Caco-2 (cell line): ENCODE data around the gene TSR3. TPM values are rescaled to one million over a fixed set of nuclear protein-coding genes. Genes with fewer than 3 reads are reported as not detected.

Experiments
- BruUV-seq: library from RNA; stranded (reverse); fragments of 400-500 nt; replicated peaks from 2 replicates; lab custom pipeline; 2021; lab: Mats Ljungman, UMichigan
- CTCF ChIA-PET: fragments of 300-600 bp; sonication (Branson Sonifier 250); formaldehyde crosslinking; loops from one replicate; lab custom pipeline; 2022; ENCODE audit warnings: antibody characterized with exemption; lab: Charles Lee
- POLR2A ChIA-PET: fragments of 300-600 bp; sonication (Branson Sonifier 250); formaldehyde crosslinking; loops from one replicate; lab custom pipeline; 2022; ENCODE audit warnings: antibody characterized with exemption; lab: Charles Lee
- DNase-seq, 2 experiments: peaks; one replicate each; pipeline versions ENCODE4 v3.0.0 to v3.0.0-alpha.2; 2020 to 2022
- H3K27me3 ChIP-seq: replicated peaks from 2 replicates; pipeline ENCODE4 v1.6.0; 2011; ENCODE audit warnings: low read length; ENCODE audit not compliant: control insufficient read depth, insufficient read depth
- H3K36me3 ChIP-seq: 2 replicates; pipeline ENCODE4 v1.5.1; 2011; ENCODE audit warnings: low read length; ENCODE audit not compliant: control insufficient read depth, insufficient read depth
- H3K4me1 ChIP-seq: fragments of 250-450 bp; sonication (Bioruptor Pico); 2 replicates; pipeline ENCODE4 v1.5.1; 2020; ENCODE audit warnings: mild to moderate bottlenecking
- H3K4me3 ChIP-seq: 2 replicates; pipeline ENCODE4 v1.5.1; 2011; ENCODE audit warnings: low read depth, mild to moderate bottlenecking, control low read depth, low read length
- H3K9me3 ChIP-seq: fragments of 250-450 bp; sonication (Bioruptor Pico); 2 replicates; pipeline ENCODE4 v1.5.1; 2020; ENCODE audit warnings: mild to moderate bottlenecking, moderate library complexity
- H3K27ac Mint-ChIP-seq: one replicate; pipeline ENCODE4 v1.8.0; 2022; ENCODE audit warnings: mixed read lengths; ENCODE audit not compliant: unreplicated experiment
- H3K27me3 Mint-ChIP-seq: one replicate; pipeline ENCODE4 v1.8.0; 2022; ENCODE audit warnings: mixed read lengths; ENCODE audit not compliant: insufficient read depth, unreplicated experiment
- H3K36me3 Mint-ChIP-seq: one replicate; pipeline ENCODE4 v1.8.0; 2022; ENCODE audit warnings: mild to moderate bottlenecking, mixed read lengths; ENCODE audit not compliant: insufficient read depth, unreplicated experiment
- H3K4me1 Mint-ChIP-seq: one replicate; pipeline ENCODE4 v1.8.0; 2022; ENCODE audit warnings: low read depth, mixed read lengths; ENCODE audit not compliant: unreplicated experiment
- H3K4me3 Mint-ChIP-seq: one replicate; pipeline ENCODE4 v1.8.0; 2022; ENCODE audit warnings: mild to moderate bottlenecking, moderate library complexity, mixed read lengths; ENCODE audit not compliant: unreplicated experiment
- H3K9me3 Mint-ChIP-seq: one replicate; pipeline ENCODE4 v1.8.0; 2022; ENCODE audit warnings: mixed read lengths; ENCODE audit not compliant: unreplicated experiment
- intact Hi-C: fragments of 100-400 bp; cut with micrococcal nuclease; formaldehyde crosslinking; loops from one replicate; pipeline ENCODE4 v1.10.0; 2022; ENCODE audit not compliant: unreplicated experiment
- total RNA-seq: library from RNA; stranded (reverse); gene quantifications from 2 replicates; pipeline ENCODE4 v1.2.3, GENCODE V29; 2022
- TF ChIP-seq, protein P1 (sequence below), 2 experiments: fragments of 200-600 bp in 1 of 2; IDR thresholded peaks; 1 replicate in 1 of 2; 2 replicates in 1 of 2; pipeline versions ENCODE4 v1.5.1 to v1.8.0; 2011 to 2022; ENCODE audit warnings: antibody characterized with exemption in 1 of 2, control low read depth in 1 of 2, inconsistent platforms in 1 of 2, low read depth in 1 of 2, low read length in 1 of 2, mild to moderate bottlenecking in 1 of 2, moderate library complexity in 1 of 2; ENCODE audit not compliant: insufficient read depth in 1 of 2, severe bottlenecking in 1 of 2, unreplicated experiment in 1 of 2

Gene TSR3
- total RNA-seq, 1 experiment from 2014 or later = 48.6 TPM

DNA sequence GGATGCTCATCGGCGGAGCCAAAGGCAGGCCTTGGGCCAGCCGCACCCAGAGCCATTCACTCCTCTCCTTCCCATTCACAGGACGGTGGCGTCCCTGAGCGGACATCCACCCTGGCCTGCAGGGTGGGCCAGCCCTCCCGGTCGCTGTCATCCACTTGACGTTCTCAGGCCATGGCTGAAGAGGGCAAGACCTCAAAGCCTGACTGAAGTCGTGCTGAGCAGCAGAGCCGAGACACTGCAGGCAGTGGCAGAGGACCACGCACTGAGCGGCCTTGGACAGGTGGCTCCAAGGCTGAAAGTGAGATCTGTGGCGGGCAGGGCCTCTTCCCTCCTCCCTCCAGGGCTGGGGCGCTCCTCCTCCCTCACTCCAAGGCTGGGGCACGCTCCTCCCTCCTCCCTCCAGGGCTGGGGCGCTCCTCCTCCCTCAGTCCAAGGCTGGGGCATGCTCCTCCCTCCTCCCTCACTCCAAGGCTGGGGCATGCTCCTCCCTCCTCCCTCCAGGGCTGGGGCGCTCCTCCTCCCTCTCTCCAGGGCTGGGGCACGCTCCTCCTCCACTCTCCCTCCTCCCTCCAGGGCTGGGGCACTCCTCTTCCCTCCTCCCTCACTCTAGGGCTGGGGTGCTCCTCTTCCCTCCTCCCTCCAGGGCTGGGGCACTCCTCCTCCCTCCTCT is 24.2 kb upstream of the TSR3 start:
- no peak for DNase-seq

GRCh38 chr16:1375298-1375640 is 23.6 kb upstream of the TSR3 start:
- ChIA-PET POLR2A (no interaction called here), CTCF (no interaction called here)
- intact Hi-C loops = no loop called here
- H3K27me3 Mint-ChIP-seq = no peaks in the 10 kb centered on the region
- BruUV-seq = no TSS peak
- no peaks in the 10 kb centered on the region for H3K4me1 Mint-ChIP-seq
- no peaks in the 10 kb centered on the region for H3K9me3 ChIP-seq
- H3K4me3 Mint-ChIP-seq = no peak overlapping the region
- no peaks in the 10 kb centered on the region for H3K36me3 ChIP-seq
- no peak for DNase-seq
- TF ChIP-seq, protein P1, sequence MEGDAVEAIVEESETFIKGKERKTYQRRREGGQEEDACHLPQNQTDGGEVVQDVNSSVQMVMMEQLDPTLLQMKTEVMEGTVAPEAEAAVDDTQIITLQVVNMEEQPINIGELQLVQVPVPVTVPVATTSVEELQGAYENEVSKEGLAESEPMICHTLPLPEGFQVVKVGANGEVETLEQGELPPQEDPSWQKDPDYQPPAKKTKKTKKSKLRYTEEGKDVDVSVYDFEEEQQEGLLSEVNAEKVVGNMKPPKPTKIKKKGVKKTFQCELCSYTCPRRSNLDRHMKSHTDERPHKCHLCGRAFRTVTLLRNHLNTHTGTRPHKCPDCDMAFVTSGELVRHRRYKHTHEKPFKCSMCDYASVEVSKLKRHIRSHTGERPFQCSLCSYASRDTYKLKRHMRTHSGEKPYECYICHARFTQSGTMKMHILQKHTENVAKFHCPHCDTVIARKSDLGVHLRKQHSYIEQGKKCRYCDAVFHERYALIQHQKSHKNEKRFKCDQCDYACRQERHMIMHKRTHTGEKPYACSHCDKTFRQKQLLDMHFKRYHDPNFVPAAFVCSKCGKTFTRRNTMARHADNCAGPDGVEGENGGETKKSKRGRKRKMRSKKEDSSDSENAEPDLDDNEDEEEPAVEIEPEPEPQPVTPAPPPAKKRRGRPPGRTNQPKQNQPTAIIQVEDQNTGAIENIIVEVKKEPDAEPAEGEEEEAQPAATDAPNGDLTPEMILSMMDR (IDR thresholded peaks at IDR 0.05; ENCODE audit: insufficient read depth in 1 of 2, low read depth in 1 of 2, low read length in 1 of 2, severe bottlenecking in 1 of 2, unreplicated experiment in 1 of 2) = no peak
- no peaks in the 10 kb centered on the region for H3K27me3 ChIP-seq
- no peak overlapping the region for H3K4me3 ChIP-seq
- H3K4me1 ChIP-seq = peaks cover 12% of the 10 kb centered on the region; the same call in 1 of the 2 replicates
- no peak overlapping the region for H3K27ac Mint-ChIP-seq
- H3K36me3 Mint-ChIP-seq = peaks cover 53% of the 10 kb centered on the region
- H3K9me3 Mint-ChIP-seq = no peaks in the 10 kb centered on the region

More for the DNA sequence above, 24.2 kb upstream of the TSR3 start:
- peaks cover 12% of the 10 kb centered on the region; the same call in 1 of the 2 replicates for H3K4me1 ChIP-seq
- Mint-ChIP-seq H3K27me3 (no peaks in the 10 kb centered on the region), H3K9me3 (no peaks in the 10 kb centered on the region), H3K4me3 (no peak overlapping the region), H3K4me1 (no peaks in the 10 kb centered on the region), H3K36me3 (peaks cover 47% of the 10 kb centered on the region), H3K27ac (no peak overlapping the region)
- POLR2A ChIA-PET = no interaction called here
- H3K27me3 ChIP-seq = no peaks in the 10 kb centered on the region
- no peaks in the 10 kb centered on the region for H3K36me3 ChIP-seq
- CTCF ChIA-PET = no interaction called here
- H3K4me3 ChIP-seq = no peak overlapping the region
- BruUV-seq = no TSS peak
- H3K9me3 ChIP-seq = no peaks in the 10 kb centered on the region
- TF ChIP-seq, protein P1 (IDR thresholded peaks at IDR 0.05; ENCODE audit: insufficient read depth in 1 of 2, low read depth in 1 of 2, low read length in 1 of 2, severe bottlenecking in 1 of 2, unreplicated experiment in 1 of 2) = no peak
- intact Hi-C loops = no loop called here

DNA sequence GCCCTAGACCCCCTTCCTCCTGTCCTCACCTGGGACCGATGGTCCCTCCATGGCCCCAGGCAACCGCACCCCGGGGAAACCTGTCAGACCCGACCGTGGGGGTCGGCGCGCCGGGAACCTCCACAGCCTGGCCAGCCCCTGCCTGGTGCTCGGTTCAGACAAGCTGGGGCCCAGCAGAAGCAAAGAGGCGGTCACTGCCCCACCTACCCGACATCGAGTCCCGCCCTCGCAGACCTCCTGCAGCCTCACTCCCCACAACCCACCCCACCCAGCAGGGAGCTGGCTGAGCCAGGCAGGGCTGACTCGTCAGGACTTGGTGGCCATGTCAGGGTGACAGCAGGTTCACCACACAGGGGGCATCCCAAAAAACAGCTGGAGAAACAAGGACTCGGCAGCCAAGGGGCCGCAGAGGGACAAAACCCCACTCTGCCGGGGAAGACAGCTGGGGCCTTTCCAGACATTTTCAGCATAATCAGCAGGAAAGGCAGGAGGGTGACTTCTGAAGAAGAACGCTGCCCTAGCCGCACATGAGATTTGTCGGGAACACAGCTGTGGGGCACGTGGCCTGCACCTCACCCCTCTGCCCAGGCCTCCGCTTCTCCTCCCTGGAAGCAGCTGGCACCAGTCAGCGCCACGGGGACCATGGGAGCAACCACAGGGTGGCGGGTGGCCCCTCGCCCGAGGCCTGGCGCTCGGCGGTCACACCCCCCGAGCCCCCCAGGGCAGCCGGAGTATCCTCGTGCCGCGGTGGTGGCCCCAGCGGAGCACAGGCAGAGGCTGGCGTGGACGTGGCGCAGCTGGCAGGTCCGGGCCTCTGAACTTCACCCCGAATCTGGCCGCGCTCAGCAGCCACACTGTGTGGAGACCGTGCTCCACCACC is 23.0 kb upstream of the TSR3 start:
- POLR2A ChIA-PET = no interaction called here
- H3K27ac Mint-ChIP-seq = no peak overlapping the region
- no TSS peak for BruUV-seq
- DNase-seq = no peak
- peaks cover 10% of the 10 kb centered on the region; the same call in 1 of the 2 replicates for H3K4me1 ChIP-seq
- H3K4me3 Mint-ChIP-seq = no peak overlapping the region
- intact Hi-C loops = no loop called here
- TF ChIP-seq, protein P1 (IDR thresholded peaks at IDR 0.05; ENCODE audit: insufficient read depth in 1 of 2, low read depth in 1 of 2, low read length in 1 of 2, severe bottlenecking in 1 of 2, unreplicated experiment in 1 of 2) = no peak
- H3K36me3 Mint-ChIP-seq = peaks cover 53% of the 10 kb centered on the region
- no peaks in the 10 kb centered on the region for H3K27me3 ChIP-seq
- H3K36me3 ChIP-seq = no peaks in the 10 kb centered on the region
- H3K9me3 Mint-ChIP-seq = no peaks in the 10 kb centered on the region
- CTCF ChIA-PET = no interaction called here
- H3K4me1 Mint-ChIP-seq = no peaks in the 10 kb centered on the region
- H3K4me3 ChIP-seq = no peak overlapping the region
- H3K27me3 Mint-ChIP-seq = no peaks in the 10 kb centered on the region
- H3K9me3 ChIP-seq = no peaks in the 10 kb centered on the region
